Fibroblast of skin of back (primary cell): Measurements from ENCODE around the gene GXYLT2.

Source experiments
- DNase-seq: peaks from one replicate; pipeline ENCODE4 v3.0.0-alpha.2; 2013

Gene GXYLT2

DNA sequence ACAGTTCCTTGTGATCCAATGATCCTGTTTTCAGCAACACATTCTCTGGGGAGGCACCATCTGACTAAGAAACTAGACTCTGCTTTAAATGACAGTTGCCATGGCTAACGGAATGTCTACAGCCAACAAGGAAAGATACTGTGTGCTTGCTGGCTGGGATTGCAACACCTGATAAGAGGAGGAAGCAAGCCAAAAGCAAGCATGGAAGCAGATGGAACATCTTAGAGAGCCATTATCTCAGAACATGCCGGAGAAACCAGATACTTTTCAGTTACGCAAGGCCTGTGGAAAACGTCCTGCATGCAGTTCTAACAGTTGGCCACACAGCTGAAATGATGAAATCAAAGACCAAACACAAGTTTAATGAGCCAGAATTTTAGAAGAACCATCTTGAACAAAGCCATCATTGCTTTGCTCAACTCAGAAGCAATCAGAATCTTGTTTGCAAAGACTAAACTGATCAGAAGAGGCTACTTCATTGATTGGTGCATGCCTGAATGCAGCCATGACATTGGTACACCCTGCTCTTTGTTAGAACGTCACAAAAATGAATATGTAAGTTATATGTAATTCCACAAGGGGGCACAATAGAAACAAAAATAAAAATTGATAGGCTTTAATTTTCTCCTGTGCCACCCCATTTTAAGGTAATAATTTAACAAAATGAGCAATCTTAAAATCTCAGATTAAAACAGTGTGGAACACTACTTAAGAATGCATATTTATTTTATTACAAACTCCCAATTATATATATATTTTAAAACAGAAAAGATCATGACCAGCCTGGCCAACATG, 50.8 kb downstream of the GXYLT2 start:
- DNase-seq: peak; percentile 66

DNA sequence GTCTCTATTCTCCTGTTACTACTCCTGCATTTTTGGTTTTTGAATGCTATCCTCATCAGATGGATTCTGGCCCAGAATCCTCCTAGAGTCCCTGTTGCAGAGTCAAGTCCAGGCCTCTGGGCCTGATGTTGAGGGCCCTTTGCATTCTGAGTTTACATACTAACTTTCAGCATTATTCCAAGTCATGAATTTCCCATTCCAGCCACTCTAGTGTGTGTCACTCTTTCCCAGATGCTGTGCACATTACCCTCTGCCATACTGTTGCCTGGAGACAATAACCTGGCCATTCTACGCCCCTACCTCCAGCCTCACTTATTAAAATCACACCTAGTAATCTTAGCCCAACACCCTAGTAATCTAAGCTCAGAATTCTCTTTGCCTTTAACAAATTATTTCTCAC, 53.4 kb downstream of the GXYLT2 start:
- no peak for DNase-seq

DNA sequence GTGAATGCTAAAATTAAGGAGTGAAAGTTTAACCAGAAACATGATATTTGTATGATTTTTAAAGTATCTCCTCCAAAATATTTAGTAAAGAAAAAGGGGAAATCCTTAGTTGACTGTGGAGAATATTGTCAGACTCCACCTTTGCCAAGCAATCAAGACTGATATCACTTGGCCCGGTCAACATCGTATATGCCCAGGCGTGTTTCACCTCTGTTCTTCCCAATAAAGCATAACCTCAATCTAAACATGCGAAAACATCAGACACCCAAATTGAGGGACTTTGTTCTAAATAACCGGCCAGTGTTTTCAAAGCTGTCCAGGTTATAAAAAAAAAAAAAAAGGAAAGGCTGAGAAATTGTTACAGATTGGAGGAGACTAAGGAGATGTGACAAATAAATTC, 54.6 kb downstream of the GXYLT2 start:
- DNase-seq: no peak

DNA sequence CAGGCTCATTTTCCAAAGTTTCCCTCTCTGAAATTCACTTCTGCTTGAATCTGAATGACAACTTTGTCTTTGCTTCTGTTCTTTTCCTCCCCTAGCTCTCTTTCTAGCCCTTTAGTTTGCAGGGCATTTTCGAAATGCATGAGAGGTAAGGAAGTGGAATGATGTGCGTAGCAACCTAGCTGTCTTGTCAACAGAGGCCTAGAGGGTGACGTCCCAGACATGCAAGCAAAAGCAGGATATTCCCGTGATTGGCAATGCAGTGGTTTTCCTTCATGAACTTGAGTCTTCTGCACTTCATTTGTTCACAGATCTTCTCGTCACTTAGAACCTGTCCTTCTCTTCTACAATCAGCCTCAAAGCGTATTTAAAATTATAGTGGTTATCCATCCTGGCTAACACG, 56.9 kb downstream of the GXYLT2 start:
- DNase-seq: no peak

DNA sequence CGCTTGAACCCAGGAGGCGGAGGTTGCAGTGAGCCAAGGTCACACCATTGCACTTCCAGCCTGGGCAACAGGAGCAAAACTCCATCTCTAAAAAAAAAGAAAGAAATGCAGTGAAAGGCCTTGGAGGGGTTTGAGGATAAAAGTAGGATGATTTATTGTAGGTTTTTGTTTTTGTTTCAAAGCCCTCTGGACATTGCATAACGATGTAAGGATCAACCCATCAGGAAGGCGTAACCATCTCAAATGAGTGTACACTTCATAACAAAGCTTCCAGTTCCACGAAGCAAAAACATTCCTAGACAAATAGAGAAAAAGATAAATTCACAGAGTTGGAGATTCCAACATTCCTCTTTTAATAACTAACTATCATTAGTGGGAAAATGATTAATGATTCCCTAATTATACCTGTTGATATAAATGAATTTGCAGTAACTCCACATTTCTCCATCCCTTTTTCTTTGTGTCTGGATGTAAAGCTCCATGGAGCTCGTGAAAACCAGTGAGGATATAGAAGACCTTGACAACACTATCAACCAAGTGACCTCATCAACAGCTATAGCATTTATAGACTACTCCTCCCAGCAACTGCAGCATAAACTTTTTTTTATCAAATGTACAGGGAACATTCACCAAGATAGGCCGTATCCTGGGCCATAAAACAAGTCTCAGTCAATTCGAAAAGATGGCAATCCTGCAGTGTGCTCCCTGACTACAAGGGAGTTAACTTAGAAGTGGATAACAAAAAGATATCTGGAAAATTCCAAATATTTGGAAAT, 60.1 kb downstream of the GXYLT2 start:
- no peak for DNase-seq

DNA sequence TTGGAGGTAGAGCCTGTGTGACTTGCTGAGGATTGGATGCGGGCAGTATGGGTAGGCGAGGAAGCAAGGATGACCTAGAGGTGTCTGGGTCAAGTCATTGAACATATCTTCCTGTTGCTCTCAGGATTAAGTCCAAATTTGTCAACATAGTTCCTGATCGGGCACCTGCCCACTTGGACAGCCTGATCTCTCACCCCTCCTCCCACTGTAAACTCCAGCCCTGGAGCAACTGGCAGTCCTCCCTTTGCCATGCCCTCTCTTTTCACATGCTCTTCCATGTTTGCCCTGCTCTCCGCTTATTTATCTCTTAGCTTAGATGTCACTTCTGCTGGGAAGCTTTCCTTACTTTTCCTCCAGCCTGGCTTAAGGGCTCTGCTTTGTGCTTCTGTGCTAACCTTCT, 61.2 kb downstream of the GXYLT2 start:
- no peak for DNase-seq

DNA sequence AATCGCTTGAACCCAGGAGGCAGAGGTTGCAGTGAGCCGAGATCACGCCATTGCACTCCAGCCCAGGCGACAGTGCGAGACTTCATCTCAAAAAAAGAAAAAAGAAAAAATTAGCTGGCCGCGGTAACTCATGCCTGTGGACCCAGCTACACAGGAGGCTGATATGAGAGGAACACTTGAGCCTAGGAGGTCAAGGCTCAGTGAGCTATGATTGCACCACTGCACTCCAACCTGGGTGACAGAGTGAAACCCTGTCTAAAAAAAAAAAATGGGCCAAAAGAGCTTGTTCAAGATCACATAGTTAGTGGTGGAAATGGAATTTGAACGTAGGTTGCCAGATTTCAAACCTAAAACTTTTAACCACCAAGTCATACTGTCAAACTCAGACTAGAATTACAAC, 62.5 kb downstream of the GXYLT2 start:
- DNase-seq: no peak

DNA sequence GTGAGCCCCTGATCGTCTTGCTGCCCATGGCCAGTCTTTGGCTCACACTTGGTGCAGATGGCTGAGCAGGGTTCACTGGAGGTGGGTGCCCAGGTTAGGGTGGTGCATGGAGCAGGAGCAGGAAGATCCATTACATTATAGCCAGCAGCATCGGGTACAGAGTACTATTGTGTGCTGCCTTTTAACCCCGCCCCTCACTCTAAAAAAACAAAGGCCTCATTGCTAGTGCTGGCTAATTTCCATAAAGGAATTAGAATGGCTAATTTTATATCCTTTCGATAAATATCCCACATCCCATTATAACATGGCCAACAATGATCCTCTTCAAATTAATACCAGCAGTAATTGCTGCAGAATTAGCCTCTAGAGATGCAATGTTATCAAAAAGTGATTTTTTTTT, 63.0 kb downstream of the GXYLT2 start:
- no peak for DNase-seq

DNA sequence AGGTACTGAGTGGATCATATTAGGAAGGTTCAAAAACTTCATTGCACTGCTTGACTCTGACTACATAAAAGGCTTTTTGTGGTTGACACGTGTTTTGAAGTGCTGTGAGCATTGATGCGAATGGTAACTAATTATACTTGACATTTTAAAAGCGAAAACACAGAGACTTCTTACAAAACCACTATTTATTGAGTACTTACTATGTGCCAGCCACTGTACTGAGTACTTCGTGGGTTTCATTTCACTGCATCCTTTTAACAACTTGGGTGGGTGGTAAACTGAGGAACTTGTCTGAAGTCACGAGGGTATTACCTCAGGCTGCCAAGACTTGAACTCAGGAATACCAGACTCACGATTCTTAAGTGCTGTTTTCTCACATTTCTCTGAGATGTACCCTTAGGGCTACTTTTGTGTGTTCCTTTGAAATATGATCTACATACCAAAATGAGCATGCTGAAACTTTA, 63.4 kb downstream of the GXYLT2 start:
- DNase-seq: no peak

DNA sequence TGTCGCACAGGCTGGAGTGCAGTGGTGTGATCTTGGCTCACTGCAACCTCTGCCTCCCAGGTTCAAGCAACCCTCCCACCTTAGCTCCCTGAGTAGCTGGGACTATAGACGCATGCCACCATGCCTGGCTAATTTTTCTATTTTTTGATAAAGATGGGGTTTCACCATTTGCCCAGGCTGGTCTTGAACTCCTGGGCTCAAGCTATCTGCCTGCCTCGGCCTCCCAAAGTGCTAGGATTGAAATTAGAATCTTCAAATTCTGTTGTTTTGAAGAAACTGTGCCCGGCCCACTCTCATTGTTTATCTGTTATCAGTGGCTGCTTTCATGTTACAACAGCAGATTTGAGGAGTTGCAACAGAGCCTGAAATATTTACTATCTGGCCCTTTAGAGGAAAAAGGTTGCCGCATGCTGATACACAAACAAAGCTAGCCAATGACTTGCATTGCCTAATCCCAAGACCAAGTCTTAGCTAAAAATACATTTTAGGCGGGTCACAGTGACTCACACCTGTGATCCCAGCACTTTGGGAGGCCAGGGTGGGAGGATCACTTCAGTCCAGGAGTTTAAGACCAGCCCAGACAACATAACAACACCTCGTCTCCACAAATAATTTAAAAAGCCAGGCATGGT, 65.6 kb downstream of the GXYLT2 start:
- no peak for DNase-seq

DNA sequence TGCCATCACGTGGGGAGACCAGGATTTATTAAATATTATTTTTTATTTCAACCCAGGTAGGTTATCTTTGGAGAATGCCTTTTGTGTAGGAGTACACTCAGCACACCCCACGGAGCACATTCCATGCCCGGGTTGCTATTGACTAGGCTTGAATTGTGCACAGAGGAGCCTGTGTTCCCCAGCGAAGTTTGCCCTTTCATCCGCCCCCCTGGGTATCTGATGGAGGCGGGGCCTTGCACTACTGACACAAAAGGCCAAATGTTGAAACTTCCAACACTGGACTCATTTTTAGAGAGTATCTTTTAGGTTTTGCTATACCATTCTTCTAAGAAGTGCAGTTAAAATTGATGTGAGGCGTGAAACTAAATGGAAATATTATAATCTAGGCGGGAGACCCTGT, 69.5 kb downstream of the GXYLT2 start:
- DNase-seq: no peak

DNA sequence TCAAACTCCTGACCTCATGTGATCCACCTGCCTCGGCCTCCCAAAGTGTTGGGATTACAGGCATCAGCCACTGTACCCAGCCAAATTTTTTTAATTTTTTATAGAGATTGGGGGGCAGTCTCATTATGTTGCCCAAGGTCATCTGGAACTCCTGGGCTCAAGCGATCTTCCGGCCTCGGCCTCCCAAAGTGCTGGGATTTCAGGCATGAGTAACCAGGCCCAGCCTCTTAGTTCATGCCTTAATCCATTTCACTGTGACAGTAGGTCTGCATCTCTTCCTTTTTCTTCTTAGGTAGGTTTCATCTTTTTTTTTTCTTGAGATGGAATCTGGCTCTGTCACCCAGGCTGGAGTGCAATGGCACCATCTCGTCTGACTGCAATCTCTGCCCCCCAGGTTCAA, 71.5 kb downstream of the GXYLT2 start:
- no peak for DNase-seq

DNA sequence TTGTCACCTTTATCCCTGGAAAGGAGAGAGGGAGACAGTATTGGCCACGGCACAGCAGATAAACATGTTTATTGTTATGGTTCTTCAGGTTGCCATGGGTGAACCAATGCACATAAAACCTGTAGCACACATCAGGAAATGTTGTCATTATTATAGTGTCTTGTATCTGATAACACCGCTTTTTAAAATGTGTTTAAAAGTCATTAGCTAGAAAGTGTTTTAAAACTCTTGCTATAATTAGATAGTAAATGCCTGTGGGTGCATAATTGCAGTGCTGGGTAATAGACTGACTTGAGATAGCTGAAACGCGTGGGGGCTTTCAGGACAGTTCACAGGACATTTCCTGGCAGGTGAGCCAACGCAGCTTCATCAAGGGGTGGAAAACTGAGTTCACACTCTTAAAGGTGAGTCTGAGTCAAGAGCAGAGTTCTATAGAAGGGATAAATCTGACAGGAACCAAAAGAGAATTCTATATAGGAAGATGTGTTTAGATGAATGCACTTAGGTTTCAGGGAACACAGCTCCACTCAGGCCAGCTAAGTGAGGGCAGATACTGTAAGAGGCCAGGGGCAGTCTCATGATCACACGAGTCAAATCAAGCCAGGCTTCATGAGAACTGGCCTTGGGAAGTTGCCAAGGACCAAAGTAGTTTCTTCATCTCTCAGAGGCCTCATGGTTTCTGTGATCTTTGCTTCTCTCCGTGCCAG, 73.1 kb downstream of the GXYLT2 start:
- DNase-seq: no peak

DNA sequence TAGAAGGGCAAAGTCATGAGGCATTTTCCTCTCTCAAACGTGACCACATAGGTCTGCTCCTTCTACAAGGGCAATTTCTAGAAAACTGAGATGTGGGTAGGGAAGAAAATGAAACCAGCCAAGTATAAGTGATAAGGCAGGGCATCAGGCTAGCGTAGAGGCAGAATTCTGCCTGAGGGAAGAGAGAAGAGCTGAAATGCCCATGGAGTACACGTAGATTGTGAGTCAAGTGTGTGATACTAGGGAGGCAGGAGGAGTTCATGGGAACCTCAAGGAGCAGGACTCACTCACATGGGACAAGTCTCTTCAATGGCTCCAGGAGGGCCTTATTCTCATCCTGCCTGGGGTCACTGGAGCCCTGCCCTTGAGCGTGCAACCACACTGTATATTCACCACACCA, 73.9 kb downstream of the GXYLT2 start:
- DNase-seq: no peak

DNA sequence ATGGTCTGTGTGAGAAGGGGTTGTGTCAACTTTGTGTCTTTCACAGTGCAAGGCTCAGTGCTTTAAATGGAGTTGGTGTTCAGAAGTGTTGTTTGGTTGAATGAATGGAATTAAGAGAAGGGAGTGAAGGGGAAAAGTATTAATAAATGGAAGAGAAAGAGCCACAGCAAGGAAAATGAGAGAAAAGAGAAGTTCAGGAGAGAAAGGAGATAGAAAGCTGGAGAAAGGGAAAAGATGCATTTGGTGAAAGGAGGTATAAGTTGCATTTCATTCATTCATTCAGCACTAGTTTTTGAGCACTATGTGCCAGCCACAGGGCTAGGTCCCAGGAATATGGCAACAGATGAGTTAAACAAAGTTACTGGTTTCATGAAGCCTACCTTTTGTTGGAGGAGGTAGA, 74.5 kb downstream of the GXYLT2 start:
- DNase-seq: no peak

DNA sequence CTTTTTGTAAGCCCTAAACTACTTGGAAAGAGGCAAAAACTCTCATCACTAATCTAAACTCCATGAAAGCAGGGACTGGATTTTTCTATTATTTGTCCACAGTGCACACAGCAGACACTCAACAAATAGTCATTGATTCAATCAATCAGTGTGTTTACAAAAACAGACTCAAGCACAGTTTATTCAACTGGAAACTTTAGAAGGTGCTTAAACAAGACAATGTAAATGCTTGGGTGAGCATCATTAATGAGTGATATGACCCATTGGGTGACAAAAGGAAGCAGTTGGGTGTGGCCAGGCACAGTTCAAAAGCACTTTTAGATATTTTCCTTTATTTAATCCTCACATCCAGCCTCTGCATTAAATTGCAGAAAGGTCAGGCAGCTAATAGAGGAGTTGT, 76.8 kb downstream of the GXYLT2 start:
- DNase-seq: no peak

DNA sequence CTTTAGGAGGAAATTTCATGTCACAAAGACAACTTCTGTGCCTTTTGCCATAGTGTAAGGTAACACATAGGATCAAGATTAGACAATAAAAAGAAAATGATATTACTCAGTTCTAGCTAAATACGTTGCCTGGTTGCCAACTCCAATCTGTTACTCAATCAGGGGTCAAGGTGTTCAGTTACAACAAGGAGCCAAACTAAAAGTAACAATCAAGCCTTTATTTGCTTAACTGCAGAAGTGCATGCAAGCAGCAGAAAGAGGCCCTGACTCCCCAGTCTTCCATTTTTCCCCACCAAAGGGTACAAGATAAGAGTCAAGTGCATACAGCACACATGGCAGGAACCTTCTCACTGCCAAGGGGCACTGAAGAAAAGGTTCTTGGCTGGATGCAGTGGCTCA, 80.4 kb downstream of the GXYLT2 start:
- DNase-seq: no peak

DNA sequence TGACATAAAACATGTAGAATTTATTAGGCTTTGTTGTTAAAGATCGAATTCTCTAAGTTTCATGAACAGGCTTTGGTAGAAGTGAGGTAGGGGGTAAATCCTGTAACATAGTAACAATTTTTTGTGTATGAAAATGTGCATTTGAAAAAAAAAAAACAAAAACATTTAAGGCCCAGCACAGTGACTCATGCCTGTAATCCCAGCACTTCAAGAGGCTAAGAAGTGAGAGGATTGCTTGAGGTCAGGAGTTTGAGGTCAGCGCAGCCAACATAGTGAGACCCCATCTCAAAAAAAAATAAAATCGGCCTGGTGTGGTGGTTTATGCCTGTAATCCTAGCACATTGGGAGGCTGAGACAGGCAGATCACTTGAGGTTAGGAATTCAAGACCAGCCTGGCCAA, 81.9 kb downstream of the GXYLT2 start:
- DNase-seq: peak; percentile 19

DNA sequence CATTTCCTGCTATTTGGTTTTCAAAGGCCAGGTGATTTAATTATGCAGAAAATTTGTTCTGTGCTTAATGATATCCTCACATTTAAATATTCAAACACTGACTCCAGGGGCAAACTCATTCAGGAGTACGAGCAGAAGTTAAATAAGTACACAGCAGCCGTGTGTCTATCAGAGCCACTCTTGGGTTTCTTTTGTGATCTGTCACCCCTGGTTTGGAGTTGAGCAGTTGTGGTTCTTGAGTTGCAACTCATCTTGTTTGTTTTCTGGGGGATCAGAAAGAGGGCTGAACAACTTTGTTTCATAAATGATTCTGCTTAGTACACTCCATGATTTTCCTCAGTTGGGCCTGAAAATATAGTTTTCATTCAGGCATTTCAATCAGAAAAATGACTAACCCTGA, 83.1 kb downstream of the GXYLT2 start:
- DNase-seq: no peak

DNA sequence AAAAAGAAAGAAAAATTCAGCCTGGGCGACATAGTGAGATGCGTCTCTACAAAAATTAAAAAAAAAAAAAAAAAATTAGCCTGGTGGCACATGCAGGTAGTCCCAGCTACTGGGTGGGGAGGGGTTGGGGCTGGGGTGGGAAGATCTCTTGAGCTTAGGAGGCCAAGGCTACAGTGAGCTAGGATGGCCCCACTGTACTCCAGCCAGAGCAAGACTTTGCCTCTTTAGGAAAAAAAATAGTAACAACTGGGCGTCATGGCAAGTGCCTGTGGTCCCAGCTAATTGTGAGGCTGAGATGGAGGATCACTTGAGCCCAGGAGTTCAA, 84.8 kb downstream of the GXYLT2 start:
- no peak for DNase-seq

DNA sequence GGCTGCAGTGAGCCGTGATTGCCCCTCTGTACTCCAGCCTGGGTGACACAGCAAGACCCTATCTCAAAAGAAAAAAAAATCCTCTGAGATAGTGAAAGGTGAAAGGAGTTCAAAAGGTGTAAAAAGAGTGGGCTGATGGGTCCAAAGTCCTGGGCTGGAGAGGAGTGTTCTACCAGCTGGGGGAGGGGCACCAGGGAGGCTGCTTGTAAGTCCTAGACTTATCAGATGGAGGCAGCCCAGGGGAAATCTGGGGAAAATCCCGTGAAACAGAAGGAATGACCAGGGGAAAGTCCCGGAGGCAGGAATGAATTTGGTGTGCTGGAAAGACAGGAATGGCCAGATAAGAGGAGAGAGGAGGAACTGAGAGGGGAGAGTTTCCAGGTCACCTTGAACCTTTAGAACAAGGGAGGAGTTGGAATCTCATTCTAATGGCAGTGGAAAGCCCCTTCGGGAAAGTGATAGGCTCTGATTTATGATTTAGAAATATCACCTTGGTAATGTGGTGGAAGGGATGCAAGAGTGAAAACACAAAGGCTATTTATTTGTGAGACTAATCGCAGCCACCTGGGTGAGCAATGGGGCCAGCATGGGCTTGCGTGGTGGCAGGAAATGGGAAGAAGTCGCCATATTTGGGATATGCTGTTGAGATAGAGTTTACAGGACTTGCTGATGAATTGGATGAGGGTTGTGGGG, 85.3 kb downstream of the GXYLT2 start:
- no peak for DNase-seq

DNA sequence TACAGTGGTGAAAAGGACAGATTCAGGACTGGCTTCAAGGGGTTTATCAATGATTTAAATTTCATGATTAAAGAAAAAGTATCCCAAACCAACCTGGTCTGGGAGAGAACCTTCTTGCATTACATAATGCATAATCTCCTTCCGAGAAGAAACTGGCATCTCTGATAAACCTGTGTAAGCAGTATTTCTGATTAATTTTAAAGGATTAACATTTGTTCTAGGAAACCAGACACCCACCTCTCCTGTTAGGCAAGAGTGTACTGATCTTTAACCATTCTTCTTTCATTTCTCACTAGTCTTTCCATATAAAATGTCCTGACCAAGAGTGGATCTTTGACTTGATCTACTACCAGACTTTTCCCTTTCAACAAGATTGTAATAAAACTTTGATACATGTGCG, 85.9 kb downstream of the GXYLT2 start:
- no peak for DNase-seq

DNA sequence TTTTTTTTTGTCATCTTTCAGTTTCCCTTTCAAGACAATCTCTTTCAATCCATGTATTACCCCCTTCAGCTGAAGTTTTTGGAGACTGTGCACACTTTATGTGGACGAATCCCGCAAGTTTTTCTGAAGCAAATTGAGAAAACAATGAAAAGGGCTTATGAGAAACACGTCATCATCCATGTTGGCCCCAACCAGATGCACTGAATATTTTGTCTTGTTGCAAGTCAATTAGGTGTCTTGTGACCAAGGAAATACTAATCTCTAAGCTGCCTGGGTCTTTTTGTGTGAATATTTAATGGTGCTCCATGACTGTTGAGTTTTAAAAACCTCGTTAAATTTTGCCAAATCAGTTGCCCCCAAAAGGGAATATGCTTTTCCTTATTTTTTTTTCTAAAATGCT, 87.1 kb downstream of the GXYLT2 start:
- no peak for DNase-seq
